ENCODE measurements around the gene TSPO.
A peak's percentile ranks its signal among the peaks of the same experiment; 100 is the strongest.

The TSPO gene

DNA sequence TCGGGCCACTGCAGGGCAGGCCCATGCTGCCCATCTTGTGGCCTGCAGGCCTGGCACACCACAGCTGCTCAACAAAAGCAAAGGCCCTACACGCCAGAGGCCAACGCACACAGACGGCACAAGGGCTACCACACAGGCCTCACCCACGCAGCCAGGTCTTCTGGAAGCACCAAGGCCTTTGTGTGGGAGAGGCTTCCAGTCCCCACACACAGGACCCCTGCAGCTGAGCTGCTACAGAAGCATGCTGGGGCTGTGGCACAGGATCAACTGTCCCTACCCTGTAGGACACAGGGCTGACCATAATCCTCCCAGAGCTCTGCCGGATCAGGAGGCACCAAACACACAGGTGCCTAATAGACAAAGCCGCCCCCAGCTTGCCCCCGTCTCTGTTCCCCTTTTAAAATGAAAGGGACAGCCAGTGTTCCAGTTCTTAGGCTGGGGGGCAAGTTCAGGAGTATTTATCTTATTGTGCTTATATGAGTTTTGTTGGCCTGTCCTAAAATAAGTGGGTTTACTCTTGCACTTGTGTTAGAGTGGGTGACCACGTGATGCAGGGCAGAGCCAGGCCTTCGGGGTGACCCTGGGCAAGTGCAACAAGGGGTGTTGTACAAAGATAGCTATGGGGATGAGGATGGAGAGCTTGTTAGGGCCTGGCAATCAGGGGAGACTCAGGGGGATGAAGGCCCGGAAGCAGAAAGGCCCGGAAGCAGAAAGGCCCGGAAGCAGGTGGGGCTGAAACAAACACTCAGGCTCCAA lies 30.1 kb downstream of the TSPO start:
- DNase-seq = no peak

GRCh38 chr22:43182118-43182517 lies 30.8 kb downstream of the TSPO start:
- no peak for DNase-seq

DNA sequence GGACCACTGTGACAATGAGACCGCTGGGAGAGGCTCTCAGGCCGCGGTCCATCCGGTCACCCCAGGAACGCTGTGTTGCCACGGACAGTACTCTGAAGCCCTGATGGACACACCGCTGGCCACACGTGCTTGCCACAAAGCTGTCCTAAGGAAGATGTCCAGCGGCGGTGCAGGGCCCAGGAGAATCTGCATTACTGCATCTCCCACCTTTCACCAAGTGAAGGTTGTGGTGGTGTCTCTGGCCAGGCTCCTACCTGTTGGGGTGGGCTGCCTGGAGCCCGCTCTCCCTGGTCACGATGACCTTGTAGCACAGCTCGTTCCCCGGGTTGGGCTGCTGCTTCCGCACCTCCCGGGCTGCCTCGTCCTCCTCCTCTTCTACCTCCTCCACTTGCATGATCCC lies 31.4 kb downstream of the TSPO start:
- DNase-seq = no peak

DNA sequence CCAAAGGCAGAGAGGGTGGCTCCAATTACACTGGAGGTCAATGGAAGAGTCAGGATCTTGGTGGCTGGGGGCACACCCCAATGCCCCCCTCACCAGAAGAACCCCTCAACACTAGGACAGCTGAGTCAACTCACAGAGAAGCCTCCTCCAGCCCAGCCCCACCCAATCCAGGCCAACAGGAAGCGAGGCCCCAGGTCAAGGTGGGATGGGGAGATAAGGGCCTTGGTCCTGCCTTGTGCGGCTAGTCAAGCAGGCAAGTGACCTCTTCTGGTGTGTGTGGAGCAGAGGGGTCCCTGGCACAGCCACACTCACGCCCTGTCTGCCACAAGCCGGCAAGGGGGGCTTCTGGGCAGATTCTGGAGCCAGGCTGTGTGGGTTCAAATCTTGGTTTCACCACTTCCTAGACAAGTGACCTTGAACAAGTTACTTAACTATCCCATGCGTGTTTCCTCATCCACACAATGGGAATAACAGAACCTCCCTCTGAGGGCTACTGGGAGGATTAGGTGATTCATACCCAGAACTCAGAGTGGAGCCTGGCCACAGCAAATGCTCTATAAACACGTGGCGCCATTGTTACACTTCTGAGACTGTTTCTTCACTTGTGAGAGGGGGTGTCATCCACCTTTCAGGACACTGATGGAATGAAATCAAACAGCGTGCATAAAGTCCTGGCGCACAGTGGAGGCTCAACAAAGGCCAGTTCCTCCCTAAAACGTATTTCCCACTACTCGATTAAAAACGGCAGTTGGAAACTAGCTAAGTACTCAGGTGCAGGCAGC lies 32.3 kb downstream of the TSPO start:
- DNase-seq = no peak

DNA sequence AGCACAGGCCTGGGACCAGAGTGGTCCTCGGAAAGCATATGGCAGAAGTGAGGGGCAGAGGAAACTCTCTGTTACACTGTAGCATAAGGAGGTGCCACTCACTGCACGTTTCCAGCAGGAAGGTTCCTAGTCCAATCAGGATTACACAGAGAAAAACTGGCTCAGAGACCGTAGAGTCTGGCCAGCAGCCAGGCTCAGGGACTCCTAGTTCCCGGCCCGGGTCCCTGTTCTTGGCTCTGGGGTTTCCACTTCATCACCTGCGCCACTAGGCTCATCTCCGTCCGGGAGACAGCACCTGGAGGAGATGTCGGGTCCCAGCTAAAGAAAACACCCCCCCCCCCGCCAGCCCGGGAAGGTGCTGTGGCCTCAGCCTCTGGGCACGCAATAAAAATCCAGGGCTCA lies 34.5 kb downstream of the TSPO start:
- no peak for DNase-seq

DNA sequence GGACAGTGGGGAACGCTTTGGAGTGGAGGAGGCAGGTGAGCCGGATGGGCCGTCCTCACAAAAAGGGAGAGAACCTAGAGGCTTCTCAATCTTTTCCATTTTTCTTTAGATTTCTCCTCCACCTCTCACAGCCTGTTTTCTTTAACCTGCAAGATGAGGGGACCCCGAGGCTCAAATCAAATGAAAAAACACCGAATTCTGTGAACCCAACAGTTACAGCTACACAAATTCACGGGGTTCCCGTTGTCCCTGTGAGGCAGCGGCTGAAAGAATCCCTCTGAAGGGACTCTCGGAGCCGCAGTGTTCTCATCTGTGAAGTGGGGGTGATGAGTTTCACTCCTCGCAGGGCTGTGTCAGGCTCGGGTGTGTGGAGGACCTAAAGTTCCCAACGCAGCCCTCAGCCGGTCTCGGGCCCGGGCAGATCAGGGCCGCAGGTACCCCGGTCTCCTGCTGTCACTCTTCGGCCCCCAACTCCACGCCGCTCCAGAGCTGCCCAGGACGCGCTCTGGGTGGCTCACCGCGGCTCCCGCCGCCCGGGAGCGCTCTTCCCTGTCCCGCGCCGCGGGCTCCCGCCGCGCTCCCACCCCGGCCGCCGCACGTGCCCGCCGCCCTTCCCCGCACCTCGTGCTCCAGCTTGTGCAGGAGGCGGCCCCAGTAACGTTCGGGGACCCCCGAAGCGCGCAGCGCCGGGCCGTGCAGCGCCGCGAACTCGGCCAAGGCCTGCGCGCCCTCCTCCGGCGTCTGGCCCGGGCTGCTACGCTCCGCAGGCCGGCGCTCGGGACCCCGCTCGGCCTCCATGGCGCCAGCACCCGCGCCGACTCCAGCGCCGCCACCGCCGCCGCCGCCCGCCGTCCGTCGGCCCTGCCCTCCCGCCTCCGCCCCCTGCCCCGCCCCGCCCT lies 35.2 kb downstream of the TSPO start, which contains the start of gene TTLL12:
TTLL12 (minus strand) TSS at position 863 of the 899 bp plus-strand sequence; CDS start at position 798, 65 bp downstream.
- DNase-seq = peak; percentile 39

- DNase-seq = peak; percentile 92
Observed at GRCh38 chr22:43187171-43188099, 36.1 kb downstream of the TSPO start.

DNA sequence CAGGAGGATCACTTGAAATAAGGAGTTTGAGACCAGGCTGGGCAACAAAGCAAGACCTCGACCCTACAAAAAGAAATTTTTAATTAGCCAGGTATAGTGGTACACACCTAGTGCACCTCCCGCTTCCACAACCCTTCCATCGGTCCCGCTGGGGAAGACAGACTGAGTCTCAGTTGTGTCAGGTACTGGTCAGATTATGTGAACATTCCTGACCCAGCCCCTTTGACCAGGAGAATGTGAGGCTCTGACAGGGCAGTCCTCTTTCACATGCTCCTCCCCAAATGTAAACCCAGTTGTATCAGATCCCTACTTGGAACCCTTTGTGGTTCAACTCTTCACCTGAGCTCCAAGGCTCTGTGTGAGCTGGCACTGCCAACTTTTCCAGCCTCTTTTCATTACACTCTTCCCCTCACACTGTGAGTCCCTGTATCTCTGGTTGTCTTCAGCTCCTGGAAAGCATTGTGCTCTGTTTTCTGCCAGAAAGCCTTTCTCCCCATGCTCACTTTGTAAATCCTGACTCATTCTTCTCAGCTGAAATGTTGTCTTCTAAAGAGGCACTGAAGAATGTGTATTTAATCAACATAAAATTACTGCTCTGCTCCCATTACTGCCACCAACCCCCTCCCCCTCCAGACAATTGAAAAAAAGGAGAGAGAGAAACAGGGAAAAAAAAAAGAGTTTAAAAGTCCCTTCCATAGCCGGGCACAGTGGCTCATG lies 37.6 kb downstream of the TSPO start:
- no peak for DNase-seq

DNA sequence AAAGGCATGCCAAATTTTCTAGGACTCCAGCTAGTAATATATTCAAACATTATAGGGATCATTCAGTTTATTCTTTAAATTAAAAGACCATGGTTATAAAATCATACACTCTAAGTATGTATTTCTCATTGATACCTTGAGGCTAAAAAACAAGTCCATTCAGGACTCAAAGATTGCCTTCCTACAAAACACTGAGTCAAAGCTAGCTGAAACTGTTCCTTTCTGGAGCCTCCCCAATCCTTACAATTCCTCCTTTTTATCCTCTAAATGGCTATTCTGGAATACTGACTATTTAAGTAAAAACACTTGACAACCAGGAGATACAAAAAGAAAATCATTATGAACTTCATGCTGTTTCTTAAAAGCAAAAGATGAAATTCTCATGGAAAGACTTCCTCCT lies 40.5 kb downstream of the TSPO start:
- DNase-seq = no peak

DNA sequence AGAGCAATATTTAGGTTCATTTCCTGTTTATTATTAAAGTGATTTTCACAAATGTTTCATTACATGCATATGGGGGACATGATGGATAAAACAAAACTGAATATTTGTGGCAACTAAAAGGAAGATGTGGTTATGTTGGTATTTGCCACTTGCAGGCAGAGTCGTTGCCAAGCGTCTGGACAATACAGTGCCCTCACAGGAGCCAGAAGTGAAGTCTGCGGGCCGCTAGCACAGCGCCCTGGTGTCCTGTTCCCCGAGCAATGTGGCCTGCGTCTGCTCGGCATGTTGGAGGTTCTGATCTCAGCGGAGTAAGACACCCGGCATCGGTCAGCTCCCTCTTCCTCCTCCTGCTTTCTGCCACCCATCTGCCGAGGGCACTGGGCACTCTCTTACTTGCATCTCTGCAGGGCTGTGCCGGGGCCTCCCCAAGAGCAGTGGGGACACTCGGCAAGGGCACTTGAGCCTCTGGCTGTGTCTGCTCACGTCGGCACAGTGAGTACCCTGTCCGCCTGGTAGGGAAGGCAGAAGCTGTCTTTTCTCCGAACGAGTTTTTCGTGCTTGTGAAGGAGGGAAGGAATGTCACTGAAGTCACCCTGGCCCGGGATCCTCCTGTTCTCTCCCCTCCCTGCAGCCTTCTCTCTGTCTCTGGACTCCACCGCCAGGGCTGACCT lies 46.0 kb downstream of the TSPO start:
- no peak for DNase-seq

- no peak for DNase-seq
Observed at GRCh38 chr22:43198126-43198525, 46.8 kb downstream of the TSPO start.

DNA sequence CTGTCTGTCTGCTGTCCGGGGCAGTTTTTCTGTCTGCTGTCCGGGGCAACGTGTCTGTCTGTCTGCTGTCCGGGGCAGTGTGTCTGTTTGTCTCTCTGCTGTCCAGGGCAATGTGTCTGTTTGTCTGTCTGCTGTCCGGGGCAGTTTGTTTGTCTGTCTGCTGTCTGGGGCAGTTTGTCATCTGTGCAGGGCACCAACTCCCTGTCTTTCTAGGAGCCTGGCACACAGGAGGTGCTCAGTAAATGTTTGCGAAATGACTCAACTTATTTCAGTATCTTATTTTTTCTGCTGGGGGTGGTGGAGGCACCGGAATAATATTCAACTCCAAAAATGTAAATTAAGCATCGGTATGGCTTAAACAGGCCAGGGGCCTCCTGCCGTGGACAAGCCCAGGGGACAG lies 47.6 kb downstream of the TSPO start:
- DNase-seq = no peak

- DNase-seq = no peak
Observed at GRCh38 chr22:43199541-43199940, 48.2 kb downstream of the TSPO start.

DNA sequence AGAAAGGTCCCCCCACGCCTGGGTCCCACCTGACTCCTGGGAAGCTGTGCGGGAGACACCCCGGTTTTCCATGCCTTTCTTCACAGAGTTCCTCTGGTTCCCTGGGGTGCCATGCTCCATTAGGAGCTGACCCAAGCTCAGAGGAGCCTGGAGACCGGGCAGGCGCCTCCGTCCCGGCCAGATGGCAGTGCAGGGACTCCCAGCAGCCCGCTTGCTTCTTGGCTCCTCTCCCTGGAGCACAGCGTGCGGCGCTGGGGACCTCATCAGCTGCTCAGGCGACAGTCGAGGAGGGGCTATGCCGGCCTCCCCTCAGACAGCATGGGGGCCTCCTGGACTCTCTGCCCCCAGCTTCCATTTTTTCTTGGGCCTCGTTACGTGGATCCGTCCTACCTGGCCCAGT lies 48.7 kb downstream of the TSPO start:
- no peak for DNase-seq

- no peak for DNase-seq
Observed at GRCh38 chr22:43200555-43200954, 49.2 kb downstream of the TSPO start.

- no peak for DNase-seq
Observed at GRCh38 chr22:43201486-43202219, 50.3 kb downstream of the TSPO start.

DNA sequence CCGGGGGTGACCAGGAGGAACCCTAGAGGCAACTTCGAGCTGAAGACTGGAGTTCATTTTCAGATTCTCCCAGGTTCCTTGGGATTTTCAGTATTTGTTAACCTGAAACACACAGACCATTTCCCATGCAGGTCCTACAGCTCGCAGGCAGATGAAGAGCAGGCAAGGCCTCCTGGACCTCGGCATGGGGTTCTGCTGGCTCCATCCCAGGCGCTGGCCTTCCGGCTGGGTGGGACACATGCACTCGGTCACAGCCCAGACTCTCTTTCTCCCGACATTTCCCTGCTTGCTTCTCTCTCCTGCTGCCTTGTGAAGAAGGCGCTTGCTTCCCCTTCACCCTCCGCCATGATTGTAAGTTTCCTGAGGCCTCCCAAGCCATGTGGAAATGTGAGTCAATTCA lies 51.0 kb downstream of the TSPO start:
- DNase-seq = no peak

DNA sequence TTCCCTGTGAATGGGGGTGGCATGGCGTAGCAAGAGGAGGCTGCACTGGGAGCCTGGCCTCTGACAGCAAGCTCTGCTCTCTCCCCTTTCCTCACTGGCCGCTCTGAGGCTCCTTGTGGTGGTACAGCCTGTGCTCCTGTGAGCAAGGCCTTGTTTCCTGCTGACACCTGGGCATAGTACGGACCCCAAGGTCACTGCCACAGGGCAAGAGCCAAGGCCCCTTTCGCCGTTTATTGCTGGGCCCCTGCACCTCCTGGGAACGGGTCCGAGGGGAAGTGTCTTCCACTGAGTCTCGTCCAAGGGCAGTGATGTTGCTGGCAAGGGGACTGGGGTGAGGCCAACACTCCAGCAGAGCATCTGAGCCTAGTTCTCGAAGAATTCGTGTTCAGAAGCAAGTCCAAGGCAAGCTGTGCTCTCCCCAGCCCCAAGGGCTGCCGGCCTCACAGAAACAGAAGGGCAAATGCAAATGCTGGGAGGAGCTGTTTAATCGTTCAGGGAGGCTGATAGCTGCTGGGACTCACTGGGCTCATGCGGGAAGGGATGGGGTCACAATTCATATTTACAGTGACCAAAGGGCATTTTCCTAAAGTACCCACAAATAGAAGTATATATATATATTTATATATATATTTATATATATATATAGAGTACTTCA lies 51.5 kb downstream of the TSPO start:
- DNase-seq = no peak

GRCh38 chr22:43203471-43203981 lies 52.2 kb downstream of the TSPO start:
- DNase-seq = no peak

All from effector CD4-positive, alpha-beta T cell (primary cell).